Subcutaneous abdominal adipose tissue (tissue), 5 donors: Measurements from ENCODE around the gene RAC3.

Source experiments
- H3K27ac ChIP-seq: one replicate; pipeline ENCODE4 v1.7.0; 2013; ENCODE audit warnings: low read depth, mild to moderate bottlenecking, inconsistent platforms, low read length, moderate library complexity
- H3K27me3 ChIP-seq, 5 donors: one replicate each; pipeline ENCODE4 v1.7.0; 2013; ENCODE audit warnings: low read length in 5 of 5, inconsistent platforms in 1 of 5; ENCODE audit not compliant: control insufficient read depth in 5 of 5, insufficient read depth in 4 of 5
- H3K36me3 ChIP-seq, 5 donors: one replicate each; pipeline ENCODE4 v1.7.0; 2013; ENCODE audit warnings: low read length in 5 of 5; ENCODE audit not compliant: control insufficient read depth in 5 of 5, insufficient read depth in 5 of 5
- H3K4me1 ChIP-seq, 5 donors: one replicate each; pipeline ENCODE4 v1.7.0; 2013; ENCODE audit warnings: low read length in 5 of 5, mild to moderate bottlenecking in 3 of 5, moderate library complexity in 1 of 5; ENCODE audit not compliant: control insufficient read depth in 5 of 5, insufficient read depth in 5 of 5
- H3K4me3 ChIP-seq, 5 donors: one replicate each; pipeline ENCODE4 v1.7.0; 2013; ENCODE audit warnings: low read length in 5 of 5, low read depth in 1 of 5
- H3K9ac ChIP-seq, 5 donors: one replicate each; pipeline ENCODE4 v1.7.0; 2013; ENCODE audit warnings: low read length in 5 of 5, mild to moderate bottlenecking in 4 of 5, moderate library complexity in 3 of 5
- H3K9me3 ChIP-seq, 5 donors: one replicate each; pipeline ENCODE4 v1.7.0; 2013; ENCODE audit warnings: low read length in 5 of 5; ENCODE audit not compliant: control insufficient read depth in 5 of 5
- donor health status: healthy.
- donor health status: healthy.
- donor health status: healthy.
- donor health status: healthy.
- donor health status: healthy.

Gene RAC3

GRCh38 chr17:82013341-82013740 is 18.1 kb upstream of the RAC3 start:
- Histone ChIP-seq H3K36me3 (peaks cover 0 to 41% (median 14%) of the 10 kb centered on the region in 5 donors), H3K27me3 (no peaks in the 10 kb centered on the region), H3K9me3 (no peaks in the 10 kb centered on the region), H3K9ac (no peak overlapping the region), H3K4me1 (no peaks in the 10 kb centered on the region), H3K4me3 (no peak overlapping the region), H3K27ac (no peak overlapping the region)

GRCh38 chr17:82013772-82014321 is 17.6 kb upstream of the RAC3 start:
- H3K27me3 ChIP-seq, result no peaks in the 10 kb centered on the region
- peaks cover 0 to 46% (median 19%) of the 10 kb centered on the region in 5 donors for H3K36me3 ChIP-seq
- H3K4me3 ChIP-seq, result no peak overlapping the region
- H3K9me3 ChIP-seq, result no peaks in the 10 kb centered on the region
- H3K9ac ChIP-seq, result no peak overlapping the region
- no peaks in the 10 kb centered on the region for H3K4me1 ChIP-seq
- H3K27ac ChIP-seq, result no peak overlapping the region

GRCh38 chr17:82014432-82014831 is 17.0 kb upstream of the RAC3 start:
- Histone ChIP-seq H3K36me3 (peaks cover 0 to 44% (median 20%) of the 10 kb centered on the region in 5 donors), H3K9ac (no peak overlapping the region), H3K9me3 (no peaks in the 10 kb centered on the region), H3K4me3 (no peak overlapping the region), H3K27ac (no peak overlapping the region), H3K4me1 (peaks cover 0 to 2% (median 0%) of the 10 kb centered on the region in 5 donors), H3K27me3 (peaks cover 0 to 2% (median 0%) of the 10 kb centered on the region in 5 donors)

- Histone ChIP-seq H3K27me3 (peaks cover 0 to 2% (median 0%) of the 10 kb centered on the region in 5 donors), H3K4me3 (no peak overlapping the region), H3K9me3 (no peaks in the 10 kb centered on the region), H3K36me3 (peaks cover 0 to 43% (median 20%) of the 10 kb centered on the region in 5 donors), H3K9ac (no peak overlapping the region), H3K27ac (no peak overlapping the region), H3K4me1 (peaks cover 0 to 3% (median under 1%) of the 10 kb centered on the region in 5 donors)
Measured at GRCh38 chr17:82014971-82015310, 16.5 kb upstream of the RAC3 start.

- peaks cover 0 to 43% (median 20%) of the 10 kb centered on the region in 5 donors for H3K36me3 ChIP-seq
Measured at GRCh38 chr17:82015311-82015971, 16.0 kb upstream of the RAC3 start.

GRCh38 chr17:82016061-82016874 is 15.2 kb upstream of the RAC3 start:
- Histone ChIP-seq H3K36me3 (peaks cover 0 to 35% (median 18%) of the 10 kb centered on the region in 5 donors), H3K9me3 (no peaks in the 10 kb centered on the region), H3K27me3 (peaks cover 0 to 2% (median 0%) of the 10 kb centered on the region in 5 donors), H3K4me1 (peaks cover 3 to 8% (median 5%) of the 10 kb centered on the region in 5 donors), H3K9ac (no peak overlapping the region), H3K27ac (no peak overlapping the region), H3K4me3 (no peak overlapping the region)

More at GRCh38 chr17:82015311-82015971, 16.0 kb upstream of the RAC3 start:
- Histone ChIP-seq H3K9me3 (no peaks in the 10 kb centered on the region), H3K4me3 (no peak overlapping the region), H3K27ac (no peak overlapping the region), H3K9ac (no peak overlapping the region), H3K27me3 (peaks cover 0 to 2% (median 0%) of the 10 kb centered on the region in 5 donors), H3K4me1 (peaks cover 0 to 5% (median 3%) of the 10 kb centered on the region in 5 donors)

GRCh38 chr17:82016875-82017459 is 14.5 kb upstream of the RAC3 start:
- Histone ChIP-seq H3K9ac (no peak overlapping the region), H3K4me3 (no peak overlapping the region), H3K27me3 (peaks cover 0 to 2% (median 0%) of the 10 kb centered on the region in 5 donors), H3K9me3 (no peaks in the 10 kb centered on the region), H3K36me3 (peaks cover 0 to 28% (median 11%) of the 10 kb centered on the region in 5 donors), H3K4me1 (peaks cover 5 to 15% (median 12%) of the 10 kb centered on the region in 5 donors), H3K27ac (no peak overlapping the region)

- no peak overlapping the region for H3K9ac ChIP-seq
- H3K27me3 ChIP-seq, result peaks cover 0 to 2% (median 0%) of the 10 kb centered on the region in 5 donors
- H3K36me3 ChIP-seq, result peaks cover 0 to 22% (median 11%) of the 10 kb centered on the region in 5 donors
- peaks cover 6 to 22% (median 18%) of the 10 kb centered on the region in 5 donors for H3K4me1 ChIP-seq
- no peak overlapping the region for H3K4me3 ChIP-seq
- H3K9me3 ChIP-seq, result no peaks in the 10 kb centered on the region
- H3K27ac ChIP-seq, result no peak overlapping the region
Measured at GRCh38 chr17:82017612-82018151, 13.8 kb upstream of the RAC3 start.

GRCh38 chr17:82018152-82018988 is 13.1 kb upstream of the RAC3 start:
- Histone ChIP-seq H3K9ac (no peak overlapping the region), H3K4me1 (peaks cover 6 to 24% (median 19%) of the 10 kb centered on the region in 5 donors), H3K27ac (no peak overlapping the region), H3K4me3 (no peak overlapping the region), H3K9me3 (no peaks in the 10 kb centered on the region), H3K27me3 (peaks cover 0 to 2% (median 0%) of the 10 kb centered on the region in 5 donors), H3K36me3 (peaks cover 0 to 22% (median 11%) of the 10 kb centered on the region in 5 donors)
